Left ventricle myocardium inferior (tissue), 1 donor: Measurements from ENCODE around the gene ECPAS. TPM values are rescaled to one million over a fixed set of nuclear protein-coding genes. Genes with fewer than 3 reads are reported as not detected.
A peak's percentile ranks its signal among the peaks of the same experiment; 100 is the strongest.
"Not testable (repeated sequence)": the region's sequence is repeated elsewhere in the genome, so short reads cannot be mapped to it uniquely, and the experiment has no call there.

Experiments
- DNase-seq: peaks from one replicate; pipeline ENCODE4 v3.0.0-alpha.2; 2020
- H3K27ac ChIP-seq: fragments of 200-600 bp; replicated peaks from 2 replicates; pipeline ENCODE4 v1.8.0; 2021
- H3K27me3 ChIP-seq: fragments of 200-600 bp; 2 replicates; pipeline ENCODE4 v1.8.0; 2021; ENCODE audit warnings: low read depth
- H3K36me3 ChIP-seq: fragments of 200-600 bp; 2 replicates; pipeline ENCODE4 v1.8.0; 2021
- H3K4me1 ChIP-seq: fragments of 200-600 bp; 2 replicates; pipeline ENCODE4 v1.8.0; 2021
- H3K4me3 ChIP-seq: fragments of 200-600 bp; 2 replicates; pipeline ENCODE4 v1.8.0; 2021; ENCODE audit warnings: mild to moderate bottlenecking, moderate library complexity
- H3K9me3 ChIP-seq: fragments of 200-600 bp; replicated peaks from 2 replicates; pipeline ENCODE4 v1.8.0; 2021
- intact Hi-C: fragments of 100-400 bp; cut with micrococcal nuclease; formaldehyde crosslinking; loops from one replicate; pipeline ENCODE4 v1.11.0; 2022
- total RNA-seq: library from RNA; stranded (reverse); fragmentation: NEBNext Ultra II Directional; extraction: Animal tissue kit (Norgen Biotek cat#: 25700); gene quantifications from one replicate; pipeline ENCODE4 v1.2.1, GENCODE V29; 2021
- TF ChIP-seq, protein P1 (sequence below): fragments of 200-600 bp; IDR thresholded peaks from 2 replicates; pipeline ENCODE4 v1.8.0; 2021; ENCODE audit warnings: antibody characterized with exemption, mild to moderate bottlenecking, borderline replicate concordance
- donor health status: DM: no; HTN: yes; CAD: no; lungs with severe emphysema.

ECPAS gene
- total RNA-seq, 1 donor from 2014 or later, result 115 TPM

DNA sequence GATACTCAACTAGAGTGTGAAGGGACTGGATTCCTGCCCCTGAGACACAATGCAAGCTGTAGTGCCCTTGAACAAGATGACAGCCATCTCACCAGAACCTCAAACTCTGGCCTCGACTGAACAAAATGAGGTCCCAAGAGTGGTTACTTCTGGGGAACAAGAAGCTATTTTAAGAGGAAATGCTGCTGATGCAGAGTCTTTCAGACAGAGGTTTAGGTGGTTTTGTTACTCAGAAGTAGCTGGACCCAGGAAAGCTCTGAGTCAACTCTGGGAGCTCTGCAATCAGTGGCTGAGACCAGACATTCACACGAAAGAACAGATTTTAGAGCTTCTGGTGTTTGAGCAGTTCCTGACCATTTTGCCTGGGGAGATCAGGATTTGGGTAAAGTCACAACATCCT lies 43.2 kb upstream of the ECPAS start:
- Histone ChIP-seq H3K36me3 (peaks cover 52% of the 10 kb centered on the region), H3K9me3 (peaks cover 2% of the 10 kb centered on the region), H3K27me3 (no peaks in the 10 kb centered on the region), H3K4me1 (peaks cover 20% of the 10 kb centered on the region), H3K4me3 (no peak overlapping the region), H3K27ac (no peak overlapping the region)
- no peak for DNase-seq
- intact Hi-C loops, result no loop called here
- TF ChIP-seq, protein P1, sequence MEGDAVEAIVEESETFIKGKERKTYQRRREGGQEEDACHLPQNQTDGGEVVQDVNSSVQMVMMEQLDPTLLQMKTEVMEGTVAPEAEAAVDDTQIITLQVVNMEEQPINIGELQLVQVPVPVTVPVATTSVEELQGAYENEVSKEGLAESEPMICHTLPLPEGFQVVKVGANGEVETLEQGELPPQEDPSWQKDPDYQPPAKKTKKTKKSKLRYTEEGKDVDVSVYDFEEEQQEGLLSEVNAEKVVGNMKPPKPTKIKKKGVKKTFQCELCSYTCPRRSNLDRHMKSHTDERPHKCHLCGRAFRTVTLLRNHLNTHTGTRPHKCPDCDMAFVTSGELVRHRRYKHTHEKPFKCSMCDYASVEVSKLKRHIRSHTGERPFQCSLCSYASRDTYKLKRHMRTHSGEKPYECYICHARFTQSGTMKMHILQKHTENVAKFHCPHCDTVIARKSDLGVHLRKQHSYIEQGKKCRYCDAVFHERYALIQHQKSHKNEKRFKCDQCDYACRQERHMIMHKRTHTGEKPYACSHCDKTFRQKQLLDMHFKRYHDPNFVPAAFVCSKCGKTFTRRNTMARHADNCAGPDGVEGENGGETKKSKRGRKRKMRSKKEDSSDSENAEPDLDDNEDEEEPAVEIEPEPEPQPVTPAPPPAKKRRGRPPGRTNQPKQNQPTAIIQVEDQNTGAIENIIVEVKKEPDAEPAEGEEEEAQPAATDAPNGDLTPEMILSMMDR, result no peak

DNA sequence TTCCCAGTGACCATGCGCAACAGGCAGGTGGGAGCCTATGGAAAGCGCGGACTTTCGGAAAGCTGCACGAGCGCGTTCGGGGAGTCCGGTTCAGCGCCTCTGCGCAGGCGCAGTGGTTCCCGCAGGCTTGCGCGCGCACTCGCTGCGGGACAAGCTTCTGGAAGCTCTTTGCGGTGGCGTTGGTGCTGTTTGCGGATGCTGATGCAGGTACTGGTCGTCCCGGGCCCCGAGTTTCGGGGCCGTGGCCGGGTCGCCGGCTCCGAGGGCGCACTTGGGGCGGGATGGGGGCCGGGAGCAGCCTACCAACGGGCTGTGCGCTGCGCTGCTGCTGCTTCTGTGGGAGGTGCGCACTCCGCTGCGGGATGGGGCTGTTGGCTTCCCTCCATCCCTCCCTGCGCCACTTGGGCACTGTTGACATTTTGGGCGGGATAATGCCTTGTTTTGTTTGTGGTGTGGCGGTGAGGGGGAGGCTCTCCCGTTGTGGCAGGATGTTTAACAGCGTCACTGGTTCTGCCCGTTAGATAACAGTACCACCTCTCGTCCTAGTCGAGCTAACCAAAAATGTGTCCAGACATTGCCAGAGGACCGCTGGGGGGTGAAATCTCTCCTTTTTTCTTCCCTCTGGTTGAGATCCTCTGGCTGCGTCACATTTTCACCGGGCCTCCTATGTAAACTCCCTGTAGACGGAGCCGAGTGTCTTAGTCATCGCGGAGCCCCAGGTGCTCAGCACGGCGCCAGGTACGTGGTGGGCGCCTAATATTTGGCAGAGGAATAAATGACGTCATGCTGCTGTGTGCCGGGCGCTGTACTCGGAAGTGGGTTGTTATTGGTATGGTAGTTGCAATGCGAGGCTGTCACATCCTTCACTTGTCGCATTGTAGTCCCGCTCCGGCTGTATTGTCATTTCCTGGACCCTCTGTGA lies 41.1 kb upstream of the ECPAS start, which contains the start of gene ZNF483:
Gene ZNF483 (plus strand): TSS at position 124 of the 922 bp plus-strand sequence. CDS start 2,217 bp downstream, outside the sequence.
- TF ChIP-seq, protein P1, result no peak
- Histone ChIP-seq H3K36me3 (peaks cover 32% of the 10 kb centered on the region), H3K27ac (peak within 1 kb of the TSS; percentile 47), H3K27me3 (no peaks in the 10 kb centered on the region), H3K9me3 (no peaks in the 10 kb centered on the region), H3K4me1 (peaks cover 20% of the 10 kb centered on the region), H3K4me3 (peak within 1 kb of the TSS; percentile 91)
- intact Hi-C loops, result no loop called here
- DNase-seq, result peak; percentile 74

DNA sequence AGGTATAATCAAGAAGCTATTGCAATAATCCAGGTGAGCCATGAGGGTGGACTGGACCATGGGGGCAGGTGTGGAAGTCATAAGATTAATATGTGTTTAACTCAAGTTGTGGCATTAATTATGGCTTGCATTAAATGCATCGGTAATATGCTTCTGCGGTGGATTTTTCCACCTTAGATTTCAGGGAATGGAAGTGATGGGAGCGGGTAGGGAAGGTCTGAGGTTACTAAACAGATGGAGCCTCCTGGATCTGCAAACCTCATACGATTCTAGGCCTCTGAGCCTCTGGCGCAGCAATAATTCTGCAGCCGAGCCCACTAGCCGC lies 40.5 kb upstream of the ECPAS start:
- no peak overlapping the region for H3K27ac ChIP-seq
- peak overlapping the region; percentile 91 for H3K4me3 ChIP-seq
- H3K36me3 ChIP-seq, result peaks cover 26% of the 10 kb centered on the region
- no peak for DNase-seq
- H3K27me3 ChIP-seq, result no peaks in the 10 kb centered on the region
- intact Hi-C loops, result no loop called here
- peaks cover 20% of the 10 kb centered on the region for H3K4me1 ChIP-seq
- H3K9me3 ChIP-seq, result no peaks in the 10 kb centered on the region
- TF ChIP-seq, protein P1, result no peak

DNA sequence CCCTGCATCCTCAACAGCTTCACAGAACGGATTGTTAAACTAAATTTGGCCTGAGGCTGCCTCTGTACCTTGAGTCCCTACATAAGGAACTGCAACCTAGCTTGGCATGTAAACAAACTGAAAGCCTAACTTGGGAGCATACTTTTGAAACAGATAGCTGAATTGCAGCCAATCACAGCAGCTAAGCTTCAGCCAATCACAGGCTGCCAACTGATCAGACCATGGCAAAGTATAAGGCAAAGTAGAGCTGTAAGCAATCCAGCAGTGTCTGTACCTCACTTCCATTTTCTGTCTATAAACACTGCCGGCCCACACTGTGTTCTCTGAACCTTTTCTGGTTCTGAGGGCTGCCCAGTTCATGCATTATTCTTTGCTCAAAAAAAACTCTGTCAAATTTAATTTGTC lies 31.9 kb upstream of the ECPAS start:
- Histone ChIP-seq H3K36me3 (no peaks in the 10 kb centered on the region), H3K27me3 (no peaks in the 10 kb centered on the region), H3K4me3 (no peak overlapping the region), H3K4me1 (no peaks in the 10 kb centered on the region), H3K27ac (no peak overlapping the region), H3K9me3 (peaks cover 11% of the 10 kb centered on the region)
- DNase-seq, result no peak
- TF ChIP-seq, protein P1, result no peak
- intact Hi-C loops, result no loop called here

DNA sequence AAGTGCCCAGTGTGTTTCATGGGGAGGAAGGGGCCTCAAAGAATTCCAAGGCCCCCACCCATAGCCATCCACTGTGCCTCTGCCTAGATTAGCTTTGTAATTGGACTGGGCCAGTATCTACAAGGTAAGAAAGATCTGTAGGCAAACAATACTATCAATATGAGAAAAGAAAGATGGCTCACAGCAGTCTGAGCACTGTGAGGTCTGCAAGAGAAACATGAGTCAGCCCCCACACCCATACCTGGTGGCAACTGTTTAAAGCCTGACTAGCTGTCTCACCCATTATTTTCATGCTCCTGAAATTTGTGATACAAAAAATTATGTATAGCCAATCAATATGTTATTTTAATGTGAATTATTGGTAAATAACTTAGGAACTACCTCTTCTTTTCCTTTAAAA lies 30.8 kb upstream of the ECPAS start:
- no peaks in the 10 kb centered on the region for H3K27me3 ChIP-seq
- intact Hi-C loops, result no loop called here
- no peak for DNase-seq

DNA sequence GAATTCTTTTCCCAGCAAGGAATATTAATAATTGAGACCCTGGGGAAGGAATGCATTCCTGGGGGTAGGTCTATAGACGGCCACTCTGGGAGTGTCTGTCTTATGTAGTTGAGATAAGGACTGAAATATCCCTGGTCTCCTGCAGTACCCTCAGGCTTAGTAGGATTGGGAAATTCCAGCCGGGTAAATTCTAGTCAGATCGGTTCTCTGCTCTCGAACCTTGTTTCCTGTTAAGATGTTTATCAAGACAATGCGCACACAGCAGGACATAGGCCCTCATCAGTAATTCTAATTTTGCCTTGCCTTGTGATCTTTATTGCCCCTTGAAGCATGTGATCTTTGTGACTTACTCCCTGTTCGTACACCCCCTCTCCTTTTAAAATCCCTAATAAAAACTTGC lies 27.4 kb upstream of the ECPAS start:
- intact Hi-C loops, result not testable (repeated sequence)

More for the DNA sequence above, 30.8 kb upstream of the ECPAS start:
- TF ChIP-seq, protein P1, result no peak
- Histone ChIP-seq H3K4me1 (no peaks in the 10 kb centered on the region), H3K4me3 (no peak overlapping the region), H3K36me3 (no peaks in the 10 kb centered on the region), H3K9me3 (peaks cover 15% of the 10 kb centered on the region), H3K27ac (no peak overlapping the region)

More for the DNA sequence above, 27.4 kb upstream of the ECPAS start:
- not testable (repeated sequence) for H3K36me3 ChIP-seq, H3K4me3 ChIP-seq, H3K4me1 ChIP-seq, DNase-seq, H3K27ac ChIP-seq, H3K27me3 ChIP-seq
- peaks cover 15% of the 10 kb centered on the region for H3K9me3 ChIP-seq
